ENCODE measurements around the gene SF3A1. TPM values are rescaled to one million over a fixed set of nuclear protein-coding genes. Genes with fewer than 3 reads are reported as not detected.

Gene SF3A1
- polyA plus RNA-seq, 1 donor from 2014 or later, result 14.4 TPM

DNA sequence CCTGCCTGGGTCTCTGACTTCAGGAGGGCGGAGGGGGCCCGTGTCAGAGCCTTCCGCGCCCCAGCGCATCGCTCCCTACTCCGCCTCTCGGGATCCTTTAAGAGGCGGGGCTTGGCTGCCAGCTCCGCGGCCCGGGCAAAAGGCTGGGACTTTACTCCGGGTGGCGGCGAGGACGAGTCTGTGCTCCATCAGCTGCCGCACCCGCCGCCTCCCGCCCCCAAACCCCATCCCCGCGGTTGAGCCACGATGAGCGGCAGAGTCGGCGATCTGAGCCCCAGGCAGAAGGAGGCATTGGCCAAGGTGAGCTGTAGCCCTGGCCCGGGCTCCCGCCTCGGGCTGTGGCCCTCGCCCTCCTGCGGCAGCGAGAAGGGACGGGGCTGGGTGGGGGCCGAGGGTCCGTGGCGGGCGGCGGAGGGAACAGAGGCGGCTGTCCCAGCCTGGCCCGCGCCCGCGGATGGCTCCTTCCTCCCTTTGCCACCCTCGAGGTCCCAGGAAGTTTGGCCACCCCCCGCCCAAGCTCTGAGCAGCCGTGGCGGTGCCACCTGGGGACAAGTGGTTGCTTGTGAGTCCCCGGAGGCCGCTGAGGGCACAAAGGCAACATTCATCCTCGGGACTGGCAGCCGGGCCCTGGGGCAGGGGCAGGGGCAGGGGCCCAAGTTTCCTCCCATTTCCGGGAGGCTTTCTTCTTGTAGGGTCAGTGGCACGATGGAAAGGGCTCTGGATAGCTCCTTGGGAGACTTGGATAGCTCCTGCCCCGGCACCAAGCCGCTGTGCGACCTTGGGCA lies 40.4 kb upstream of the SF3A1 start, which contains the start of gene SEC14L2:
Gene SEC14L2, plus strand, starts transcription at position 148 of the 785 bp plus-strand sequence. Its CDS starts 99 bp downstream, at position 247.
- H2AFZ ChIP-seq (ENCODE audit: low read depth, low read length), result no peak within 1 kb of the TSS
- TF ChIP-seq POLR2AphosphoS5 (IDR thresholded peaks at IDR 0.05) (no peak), RAD21 (conservative IDR thresholded peaks at IDR 0.05) (peak; percentile 11), EZH2 (IDR thresholded peaks at IDR 0.05; ENCODE audit: borderline replicate concordance, insufficient read depth, low read length, poor library complexity, severe bottlenecking) (no peak), EP300 (conservative IDR thresholded peaks at IDR 0.05; ENCODE audit: poor library complexity, severe bottlenecking) (no peak), SMC3 (conservative IDR thresholded peaks at IDR 0.05; ENCODE audit: poor library complexity) (peak; percentile 22), TAF1 (IDR thresholded peaks at IDR 0.05; ENCODE audit: low read depth) (no peak), MXI1 (conservative IDR thresholded peaks at IDR 0.05; ENCODE audit: poor library complexity, severe bottlenecking) (no peak)
- TF ChIP-seq, protein P1, sequence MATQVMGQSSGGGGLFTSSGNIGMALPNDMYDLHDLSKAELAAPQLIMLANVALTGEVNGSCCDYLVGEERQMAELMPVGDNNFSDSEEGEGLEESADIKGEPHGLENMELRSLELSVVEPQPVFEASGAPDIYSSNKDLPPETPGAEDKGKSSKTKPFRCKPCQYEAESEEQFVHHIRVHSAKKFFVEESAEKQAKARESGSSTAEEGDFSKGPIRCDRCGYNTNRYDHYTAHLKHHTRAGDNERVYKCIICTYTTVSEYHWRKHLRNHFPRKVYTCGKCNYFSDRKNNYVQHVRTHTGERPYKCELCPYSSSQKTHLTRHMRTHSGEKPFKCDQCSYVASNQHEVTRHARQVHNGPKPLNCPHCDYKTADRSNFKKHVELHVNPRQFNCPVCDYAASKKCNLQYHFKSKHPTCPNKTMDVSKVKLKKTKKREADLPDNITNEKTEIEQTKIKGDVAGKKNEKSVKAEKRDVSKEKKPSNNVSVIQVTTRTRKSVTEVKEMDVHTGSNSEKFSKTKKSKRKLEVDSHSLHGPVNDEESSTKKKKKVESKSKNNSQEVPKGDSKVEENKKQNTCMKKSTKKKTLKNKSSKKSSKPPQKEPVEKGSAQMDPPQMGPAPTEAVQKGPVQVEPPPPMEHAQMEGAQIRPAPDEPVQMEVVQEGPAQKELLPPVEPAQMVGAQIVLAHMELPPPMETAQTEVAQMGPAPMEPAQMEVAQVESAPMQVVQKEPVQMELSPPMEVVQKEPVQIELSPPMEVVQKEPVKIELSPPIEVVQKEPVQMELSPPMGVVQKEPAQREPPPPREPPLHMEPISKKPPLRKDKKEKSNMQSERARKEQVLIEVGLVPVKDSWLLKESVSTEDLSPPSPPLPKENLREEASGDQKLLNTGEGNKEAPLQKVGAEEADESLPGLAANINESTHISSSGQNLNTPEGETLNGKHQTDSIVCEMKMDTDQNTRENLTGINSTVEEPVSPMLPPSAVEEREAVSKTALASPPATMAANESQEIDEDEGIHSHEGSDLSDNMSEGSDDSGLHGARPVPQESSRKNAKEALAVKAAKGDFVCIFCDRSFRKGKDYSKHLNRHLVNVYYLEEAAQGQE (IDR thresholded peaks at IDR 0.05; ENCODE audit: borderline replicate concordance), result no peak
- TF ChIP-seq, protein P2, sequence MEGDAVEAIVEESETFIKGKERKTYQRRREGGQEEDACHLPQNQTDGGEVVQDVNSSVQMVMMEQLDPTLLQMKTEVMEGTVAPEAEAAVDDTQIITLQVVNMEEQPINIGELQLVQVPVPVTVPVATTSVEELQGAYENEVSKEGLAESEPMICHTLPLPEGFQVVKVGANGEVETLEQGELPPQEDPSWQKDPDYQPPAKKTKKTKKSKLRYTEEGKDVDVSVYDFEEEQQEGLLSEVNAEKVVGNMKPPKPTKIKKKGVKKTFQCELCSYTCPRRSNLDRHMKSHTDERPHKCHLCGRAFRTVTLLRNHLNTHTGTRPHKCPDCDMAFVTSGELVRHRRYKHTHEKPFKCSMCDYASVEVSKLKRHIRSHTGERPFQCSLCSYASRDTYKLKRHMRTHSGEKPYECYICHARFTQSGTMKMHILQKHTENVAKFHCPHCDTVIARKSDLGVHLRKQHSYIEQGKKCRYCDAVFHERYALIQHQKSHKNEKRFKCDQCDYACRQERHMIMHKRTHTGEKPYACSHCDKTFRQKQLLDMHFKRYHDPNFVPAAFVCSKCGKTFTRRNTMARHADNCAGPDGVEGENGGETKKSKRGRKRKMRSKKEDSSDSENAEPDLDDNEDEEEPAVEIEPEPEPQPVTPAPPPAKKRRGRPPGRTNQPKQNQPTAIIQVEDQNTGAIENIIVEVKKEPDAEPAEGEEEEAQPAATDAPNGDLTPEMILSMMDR (IDR thresholded peaks at IDR 0.05; ENCODE audit: poor library complexity, severe bottlenecking), result no peak
- peak within 1 kb of the TSS; percentile 63 for H3K9ac ChIP-seq (ENCODE audit: low read length)
- H3K4me2 ChIP-seq (ENCODE audit: low read length), result peak within 1 kb of the TSS; percentile 77
- no peaks in the 10 kb centered on the region for H3F3A ChIP-seq (ENCODE audit: insufficient read depth, low read length, poor library complexity, severe bottlenecking)
- no peaks in the 10 kb centered on the region for H3K9me3 ChIP-seq (ENCODE audit: low read length)
- peak within 1 kb of the TSS; percentile 89 for H3K4me3 ChIP-seq (ENCODE audit: low read length)
- no peaks in the 10 kb centered on the region for H3K36me3 ChIP-seq (ENCODE audit: insufficient read depth, low read length)
- no peak within 1 kb of the TSS for H3K27ac ChIP-seq (ENCODE audit: low read length)
- peaks cover 18% of the 10 kb centered on the region for H3K27me3 ChIP-seq (ENCODE audit: insufficient read depth, low read depth, low read length)
- no peaks in the 10 kb centered on the region for H3K9me2 ChIP-seq (ENCODE audit: insufficient read depth, low read length)
- no peaks in the 10 kb centered on the region for H3K79me2 ChIP-seq (replicated peaks; ENCODE audit: insufficient read depth, low read length)
- no peaks in the 10 kb centered on the region for H4K20me1 ChIP-seq (ENCODE audit: insufficient read depth)

DNA sequence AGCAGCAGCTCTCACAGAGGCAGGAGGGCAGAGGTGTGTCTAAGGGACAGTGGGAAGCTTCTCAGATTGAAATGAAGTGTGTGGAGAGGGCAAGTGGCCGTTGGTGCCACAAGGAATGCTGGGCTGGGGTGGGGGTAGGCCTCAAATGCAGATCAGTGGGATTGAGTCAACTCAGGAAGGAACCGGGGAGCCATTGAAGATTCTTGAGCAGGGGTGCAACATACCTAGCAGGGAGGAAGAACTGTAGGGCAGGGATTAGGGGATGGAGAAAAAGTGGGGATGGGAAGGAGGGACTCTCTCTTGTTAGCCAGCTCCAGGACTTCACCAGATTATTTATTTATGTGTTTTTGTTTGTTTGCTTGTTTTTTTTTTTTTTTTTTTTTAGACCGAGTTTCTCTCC lies 37.2 kb upstream of the SF3A1 start:
- H3K9me2 ChIP-seq (ENCODE audit: insufficient read depth, low read length), result no peaks in the 10 kb centered on the region
- H3K36me3 ChIP-seq (ENCODE audit: insufficient read depth, low read length), result no peaks in the 10 kb centered on the region
- H3K79me2 ChIP-seq (replicated peaks; ENCODE audit: insufficient read depth, low read length), result no peaks in the 10 kb centered on the region
- H3F3A ChIP-seq (ENCODE audit: insufficient read depth, low read length, poor library complexity, severe bottlenecking), result no peaks in the 10 kb centered on the region
- H3K9me3 ChIP-seq (ENCODE audit: low read length), result no peaks in the 10 kb centered on the region
- no peak overlapping the region for H3K4me2 ChIP-seq (ENCODE audit: low read length)
- no peaks in the 10 kb centered on the region for H4K20me1 ChIP-seq (ENCODE audit: insufficient read depth)
- H3K4me3 ChIP-seq (ENCODE audit: low read length), result no peak overlapping the region
- H3K27me3 ChIP-seq (ENCODE audit: insufficient read depth, low read depth, low read length), result peaks cover 18% of the 10 kb centered on the region
- no peak overlapping the region for H3K27ac ChIP-seq (ENCODE audit: low read length)
- TF ChIP-seq MXI1 (conservative IDR thresholded peaks at IDR 0.05; ENCODE audit: poor library complexity, severe bottlenecking) (no peak), RAD21 (conservative IDR thresholded peaks at IDR 0.05) (no peak), POLR2AphosphoS5 (IDR thresholded peaks at IDR 0.05) (no peak), SMC3 (conservative IDR thresholded peaks at IDR 0.05; ENCODE audit: poor library complexity) (no peak)
- TF ChIP-seq, protein P2 (IDR thresholded peaks at IDR 0.05; ENCODE audit: poor library complexity, severe bottlenecking), result no peak
- H2AFZ ChIP-seq (ENCODE audit: low read depth, low read length), result no peak overlapping the region
- H3K9ac ChIP-seq (ENCODE audit: low read length), result no peak overlapping the region
